NCI-H146 treated with DMSO at 0.1 percent for 48 hours (cell line): ENCODE results near the gene ADGRL2.
"Not testable (repeated sequence)": the region's sequence is repeated elsewhere in the genome, so short reads cannot be mapped to it uniquely, and the experiment has no call there.

Source experiments
- DNase-seq: peaks from one replicate; lab custom pipeline; 2025; ENCODE audit not compliant: unreplicated experiment; lab: John Stamatoyannopoulos, UW

ADGRL2 gene

DNA sequence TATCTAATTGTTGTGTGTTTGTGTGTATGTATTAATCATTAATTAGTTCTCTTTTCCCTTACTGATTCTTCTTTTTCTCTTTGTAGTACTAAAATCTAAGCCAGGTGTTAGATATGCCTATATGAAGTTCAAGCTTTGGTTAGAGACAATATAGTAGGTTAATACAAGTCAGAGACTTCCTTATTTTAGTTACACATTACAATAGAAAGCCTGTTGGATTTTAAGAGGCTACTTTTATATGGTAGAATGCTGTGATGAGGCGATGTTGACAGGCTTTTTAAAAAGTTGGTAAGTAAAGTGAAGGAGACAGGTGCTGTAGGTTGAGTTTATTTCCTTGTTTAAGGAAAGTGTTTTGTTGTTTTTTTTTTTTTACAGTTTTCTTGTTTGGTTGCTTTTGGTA, 45.9 kb downstream of the ADGRL2 start:
- no peak for DNase-seq

DNA sequence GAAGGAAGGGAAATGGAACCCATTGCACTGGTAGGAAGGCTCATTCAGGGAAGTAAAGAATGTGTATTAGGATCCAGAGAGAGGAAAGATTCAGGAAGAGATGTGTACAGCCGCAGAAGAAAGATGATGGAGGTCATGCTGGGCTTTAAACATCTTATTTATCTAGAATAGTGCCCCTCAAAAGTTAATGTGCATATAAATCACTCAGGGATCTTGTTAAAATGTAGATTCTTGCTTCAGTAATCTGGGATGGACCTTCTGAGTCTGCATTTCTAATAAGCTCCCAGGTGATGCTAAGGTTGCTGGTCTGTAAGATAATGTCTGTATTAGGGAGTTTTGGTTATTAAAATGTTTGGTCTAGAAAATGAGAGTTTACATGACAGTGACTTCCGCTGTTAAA, 46.3 kb downstream of the ADGRL2 start:
- no peak for DNase-seq

DNA sequence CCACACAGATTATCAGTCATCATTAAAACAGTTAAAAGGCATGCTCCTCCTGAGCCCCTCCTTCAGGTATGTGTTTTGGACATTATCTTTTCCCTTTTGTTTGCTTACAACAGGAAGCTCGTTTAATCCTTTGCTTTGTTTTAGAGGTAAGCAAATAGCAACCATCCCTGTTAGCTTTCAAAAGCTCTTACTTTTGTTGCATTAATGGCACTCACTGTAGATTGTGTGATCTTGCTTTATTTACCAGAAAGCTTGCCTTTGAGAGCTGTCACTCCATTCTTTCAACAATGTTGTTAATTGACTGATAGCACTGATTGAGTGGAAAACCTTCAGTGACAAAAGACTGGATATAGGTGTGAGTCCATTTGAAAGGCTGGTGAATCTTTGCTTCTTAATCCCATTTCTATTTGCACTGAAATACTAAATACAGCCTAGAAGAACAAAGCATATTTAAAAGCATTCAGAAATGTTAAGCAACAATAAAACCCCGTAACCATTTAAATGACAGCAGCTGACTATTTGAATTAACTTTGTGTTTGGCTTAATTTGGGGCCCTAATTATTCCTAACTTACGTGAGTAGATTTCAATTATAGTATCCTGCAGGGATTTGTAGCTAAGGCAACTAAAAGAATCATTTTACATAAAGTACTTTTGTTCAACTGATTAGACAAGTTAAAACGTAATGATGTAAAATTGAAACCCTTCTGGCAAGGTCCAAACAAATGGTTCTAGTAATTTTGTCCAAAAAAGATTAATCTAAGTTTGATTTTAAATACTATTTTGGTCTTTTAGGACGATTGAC, 48.3 kb downstream of the ADGRL2 start:
- peak; percentile 66 for DNase-seq

DNA sequence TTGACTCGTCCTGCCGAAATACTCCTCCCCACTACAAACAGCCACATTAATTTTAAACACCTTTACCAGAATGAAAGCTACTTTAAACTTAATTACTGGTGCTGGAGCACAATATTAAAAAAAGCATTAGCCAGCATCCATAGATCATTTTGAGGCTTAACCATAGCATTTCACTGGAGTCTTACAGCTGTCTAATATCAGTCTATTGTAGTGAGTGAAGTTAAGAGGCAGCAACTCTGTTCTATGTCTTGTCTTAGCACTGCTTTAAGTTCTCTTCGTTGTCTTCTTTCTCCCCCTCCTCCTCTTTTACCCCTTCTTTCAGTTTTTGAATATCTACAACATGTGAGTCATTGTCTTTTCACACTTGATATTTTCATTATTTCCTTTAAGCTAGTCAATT, 49.3 kb downstream of the ADGRL2 start:
- DNase-seq, result no peak

DNA sequence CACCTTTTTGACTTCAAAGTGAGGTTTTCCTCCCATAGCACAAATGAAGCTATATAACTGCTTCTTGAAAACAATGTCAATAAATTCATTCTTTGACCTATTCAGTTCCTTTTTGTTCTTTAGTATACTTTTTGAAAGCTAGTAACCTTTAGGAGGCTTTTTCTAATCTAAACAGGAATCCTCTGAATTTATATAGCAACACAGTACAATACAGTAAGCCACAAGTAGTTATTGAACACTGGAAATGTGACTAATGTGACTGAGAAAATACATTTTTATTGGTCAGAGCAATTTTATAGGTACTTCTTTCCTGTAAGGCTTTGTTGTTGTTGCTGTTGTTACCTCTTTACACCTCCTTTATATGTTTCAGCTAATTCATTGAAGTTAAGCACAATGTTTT, 49.8 kb downstream of the ADGRL2 start:
- no peak for DNase-seq

DNA sequence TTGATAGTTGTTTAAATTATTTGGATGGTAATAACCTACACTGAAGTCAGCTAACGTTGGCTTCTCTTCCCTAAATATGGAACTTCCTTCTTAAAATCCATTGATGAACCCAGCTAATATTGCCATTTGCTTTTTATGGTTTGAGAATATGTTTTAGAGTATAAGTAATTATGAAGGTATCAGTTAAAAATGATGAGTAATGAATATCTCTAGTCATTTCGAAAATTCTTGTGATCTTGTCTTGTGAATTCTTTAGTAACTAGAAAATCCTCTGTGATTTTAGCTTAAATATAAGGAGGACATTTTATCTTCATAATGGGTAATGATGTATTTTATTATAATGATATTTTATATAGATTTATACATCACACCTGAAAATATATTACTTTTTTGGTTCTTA, 50.5 kb downstream of the ADGRL2 start:
- DNase-seq, result no peak

DNA sequence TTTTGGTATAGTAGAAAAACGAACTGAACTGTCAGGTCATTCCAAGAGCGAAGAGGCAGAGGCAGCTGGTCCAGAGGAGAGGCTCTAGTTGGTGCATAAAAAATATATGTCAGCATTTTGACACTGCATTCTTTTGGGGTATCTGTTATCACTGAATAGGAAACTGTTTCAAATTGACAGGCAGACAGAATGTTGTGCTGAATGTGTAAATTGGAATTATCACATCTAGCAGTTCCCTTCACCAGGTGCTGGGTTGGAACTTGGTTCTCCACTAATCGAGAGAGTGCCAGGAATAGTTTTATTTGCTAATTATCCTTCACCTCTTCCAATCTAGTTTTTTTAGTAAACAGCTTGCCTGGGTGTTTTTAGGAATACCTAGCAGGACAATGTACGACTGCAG, 52.2 kb downstream of the ADGRL2 start:
- DNase-seq, result no peak

DNA sequence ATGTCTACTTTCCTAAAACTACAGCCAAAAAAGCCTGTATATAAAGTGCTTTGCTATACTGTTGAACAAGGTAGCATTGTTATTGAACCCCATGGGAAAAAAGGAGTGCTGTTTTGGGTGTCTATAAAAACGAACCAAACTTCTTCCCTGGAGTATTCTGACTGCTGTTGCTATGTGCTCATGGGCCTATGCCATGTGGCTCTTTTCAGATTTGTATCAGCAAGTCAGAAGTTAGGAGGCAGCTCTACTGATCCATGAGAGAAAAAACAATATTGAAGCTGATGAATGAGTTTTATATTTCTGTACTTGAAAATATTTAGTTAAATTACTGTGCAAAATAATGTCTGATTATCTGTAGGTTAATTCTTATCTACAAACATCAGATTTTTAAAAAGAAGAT, 66.5 kb downstream of the ADGRL2 start:
- no peak for DNase-seq

DNA sequence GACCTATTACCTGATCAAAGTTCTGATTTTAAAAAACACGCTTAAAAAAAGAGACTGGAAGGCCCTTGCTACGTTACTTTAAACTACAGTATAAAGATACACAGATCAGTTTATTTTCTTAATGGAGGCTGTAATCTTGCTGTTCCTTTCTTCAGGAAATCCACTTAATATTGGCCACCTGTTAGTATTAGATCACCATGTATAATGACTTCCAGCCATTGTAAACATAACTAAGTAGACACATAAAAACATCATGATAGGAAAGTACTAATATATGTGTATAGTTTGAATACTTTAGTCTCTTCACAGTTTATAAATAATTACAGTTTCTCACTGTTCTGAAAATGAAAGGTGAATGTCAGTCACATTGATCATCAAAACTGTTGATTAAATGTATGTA, 68.6 kb downstream of the ADGRL2 start:
- DNase-seq, result no peak

DNA sequence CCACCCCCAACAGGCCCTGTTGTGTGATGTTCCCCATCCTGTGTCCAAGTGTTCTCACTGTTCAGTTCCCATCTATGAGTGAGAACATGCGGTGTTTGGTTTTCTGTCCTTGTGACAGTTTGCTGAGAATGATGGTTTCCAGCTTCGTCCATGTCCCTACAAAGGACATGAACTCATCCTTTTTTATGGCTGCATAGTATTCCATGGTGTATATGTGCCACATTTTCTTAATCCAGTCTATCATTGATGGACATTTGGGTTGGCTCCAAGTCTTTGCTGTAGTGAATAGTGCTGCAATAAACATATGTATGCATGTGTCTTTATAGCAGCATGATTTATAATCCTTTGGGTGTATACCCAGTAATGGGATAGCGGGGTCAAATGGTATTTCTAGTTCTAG, 70.4 kb downstream of the ADGRL2 start:
- DNase-seq, result not testable (repeated sequence)

DNA sequence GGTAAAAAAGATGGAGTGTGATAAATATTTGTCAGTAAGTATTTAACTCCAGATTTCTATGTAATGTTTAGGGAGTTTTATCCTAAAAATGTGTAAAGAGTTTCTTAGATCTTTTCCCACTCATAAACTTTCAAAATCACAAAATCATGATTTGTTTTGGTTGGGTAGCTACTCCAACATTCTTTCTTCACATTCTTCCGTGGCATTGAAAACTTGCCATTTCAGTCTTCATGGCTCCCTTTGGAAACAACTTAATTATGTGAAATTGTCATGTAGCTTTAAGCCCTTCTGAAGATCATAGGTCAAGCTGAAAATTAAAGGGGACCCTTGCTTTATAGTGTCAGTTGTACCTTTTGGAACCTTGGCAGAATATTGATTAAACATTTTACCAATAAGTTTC, 73.2 kb downstream of the ADGRL2 start:
- no peak for DNase-seq

DNA sequence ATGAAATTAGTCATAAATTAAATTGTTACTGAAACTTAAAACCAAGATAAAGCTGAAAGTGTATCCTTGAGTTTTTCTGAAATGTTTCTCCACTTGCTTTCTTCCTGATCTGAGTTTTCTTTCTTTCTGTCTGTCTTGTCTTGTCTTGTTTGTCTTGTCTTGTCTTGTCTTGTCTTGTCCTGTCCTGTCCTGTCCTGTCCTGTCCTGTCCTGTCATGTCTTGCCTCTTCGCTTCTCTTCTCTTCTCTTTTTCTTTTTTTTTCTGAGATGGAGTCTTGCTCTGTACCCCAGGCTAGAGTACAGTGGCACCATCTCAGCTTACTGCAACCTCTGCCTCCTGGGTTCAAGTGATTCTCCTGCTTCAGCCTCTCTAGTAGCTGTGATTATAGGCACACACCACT, 73.7 kb downstream of the ADGRL2 start:
- DNase-seq, result no peak

DNA sequence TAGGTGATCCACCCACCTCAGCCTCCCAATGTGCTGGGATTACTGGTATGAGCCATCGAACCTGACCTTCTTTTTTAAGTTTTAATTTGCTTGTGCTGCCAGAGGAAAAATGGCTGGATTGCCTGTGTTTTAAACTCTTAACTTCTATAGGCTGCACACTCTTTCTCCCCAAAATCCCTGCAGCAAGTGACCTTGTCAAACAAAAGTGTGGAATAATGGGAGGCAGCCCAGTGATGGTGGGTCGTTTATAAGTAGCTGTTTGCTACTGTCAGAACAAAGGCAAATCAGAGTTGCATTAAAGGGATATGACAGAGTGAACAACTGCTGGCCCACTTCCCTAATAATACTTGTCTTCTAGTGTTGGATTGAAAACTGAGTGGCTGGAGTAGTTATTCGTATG, 74.2 kb downstream of the ADGRL2 start:
- no peak for DNase-seq

DNA sequence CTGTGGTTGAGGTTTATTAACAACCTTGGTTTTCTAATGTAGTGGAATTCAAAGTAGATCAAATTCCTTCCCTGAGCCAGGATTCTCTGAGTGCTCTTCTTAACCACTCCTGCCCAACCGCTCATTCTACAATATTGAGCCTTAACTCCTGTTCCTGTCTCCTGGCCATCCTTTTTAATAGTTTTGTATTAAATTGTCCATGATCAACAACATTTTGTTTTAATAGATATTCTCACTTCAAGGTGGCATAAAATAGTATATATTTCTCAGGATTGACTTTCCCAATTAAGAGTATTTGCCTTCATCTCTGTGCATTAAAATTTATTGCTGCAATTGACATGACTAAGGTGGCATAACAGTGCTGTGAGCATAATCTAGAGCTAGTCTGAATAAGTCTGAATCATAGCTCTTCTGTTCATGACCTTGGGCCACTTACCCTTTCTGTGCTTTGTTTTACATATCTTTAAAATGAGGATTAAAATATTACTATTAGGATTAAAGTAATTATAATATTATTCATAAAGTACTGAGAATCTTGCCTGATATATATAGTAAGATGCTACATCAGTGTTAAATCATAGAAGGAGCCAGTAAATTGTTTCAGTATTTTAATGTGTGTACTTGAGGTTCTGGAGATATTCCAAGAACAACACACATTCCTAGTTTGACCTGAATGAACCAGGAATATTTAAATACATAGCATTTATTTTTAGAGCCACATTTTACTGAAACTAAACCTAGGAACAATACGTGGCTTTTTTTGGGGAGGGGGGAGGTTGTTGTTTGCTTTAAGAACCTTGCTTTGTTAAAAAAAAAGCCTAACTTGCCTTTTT, 76.4 kb downstream of the ADGRL2 start:
- no peak for DNase-seq

DNA sequence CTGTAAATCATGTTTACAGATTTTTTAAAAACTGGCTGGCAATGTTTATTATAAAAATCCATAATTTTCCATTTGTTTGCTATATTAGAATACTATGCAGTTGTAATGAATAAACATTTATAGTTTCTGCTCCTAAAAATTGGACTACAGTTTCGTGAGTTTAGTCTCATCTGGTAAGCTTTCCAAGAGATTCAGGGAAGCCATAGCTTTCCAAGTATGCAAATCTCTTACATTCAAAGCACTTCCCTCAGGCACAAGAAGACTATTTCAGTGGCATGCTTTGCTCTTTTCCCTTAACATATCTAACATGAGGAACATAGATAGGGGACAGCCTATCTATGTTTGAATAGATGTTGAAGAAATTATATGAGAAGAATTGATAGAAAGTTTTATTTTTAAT, 77.2 kb downstream of the ADGRL2 start:
- no peak for DNase-seq

DNA sequence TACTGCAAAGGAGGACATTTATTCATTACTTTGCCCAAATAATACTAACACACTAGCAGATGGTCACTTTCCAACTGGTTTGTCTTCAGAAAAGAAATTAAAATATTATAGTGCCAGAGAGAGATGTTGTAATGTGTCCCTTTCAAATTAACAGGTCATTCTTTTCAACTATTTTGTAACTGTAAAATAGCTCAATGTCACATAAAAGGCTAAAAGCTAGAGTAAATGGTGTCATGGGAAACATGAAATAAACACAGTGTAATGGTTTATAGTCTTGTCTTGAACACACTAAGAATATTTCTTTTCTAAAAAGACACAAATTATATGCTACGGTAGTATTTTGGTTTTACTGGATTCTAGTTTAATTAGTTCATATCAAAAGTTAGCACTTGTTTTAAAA, 77.8 kb downstream of the ADGRL2 start:
- DNase-seq, result no peak

DNA sequence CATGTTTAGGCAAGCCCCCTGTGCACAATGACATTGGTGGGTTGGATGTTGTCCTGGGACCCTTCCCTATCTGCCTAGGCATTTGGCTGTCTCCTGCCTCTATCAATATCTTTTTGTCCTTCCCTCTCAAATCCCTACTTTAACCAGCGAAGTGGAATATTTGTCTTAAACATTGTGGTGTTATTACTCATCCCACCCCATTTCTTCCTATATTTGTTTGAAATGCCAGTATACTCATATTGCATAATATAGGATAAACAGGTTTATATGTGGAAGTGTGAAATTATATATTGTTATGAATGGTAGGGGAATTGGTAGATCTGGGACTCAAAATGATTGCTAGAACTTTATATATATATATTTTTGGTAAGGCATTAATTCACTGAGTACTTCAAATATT, 80.0 kb downstream of the ADGRL2 start:
- DNase-seq, result no peak

DNA sequence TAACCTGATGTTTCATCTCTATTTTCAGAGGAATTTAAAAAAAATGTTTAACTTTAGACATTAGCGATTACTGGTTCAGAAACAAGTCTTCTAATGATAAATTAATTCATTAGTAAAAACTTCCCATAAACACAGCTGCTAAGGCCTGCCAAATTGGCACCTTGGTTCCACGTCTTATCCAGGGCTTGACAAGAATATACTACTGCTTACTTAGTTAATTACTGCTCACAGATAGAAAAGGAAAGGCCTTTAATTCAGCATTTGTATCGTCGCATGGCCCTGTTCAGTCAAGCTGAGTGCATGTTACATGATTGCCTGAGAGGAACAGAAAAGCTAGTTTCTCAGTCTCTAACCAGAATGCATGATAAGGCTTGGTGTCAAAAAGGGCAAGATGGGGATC, 84.6 kb downstream of the ADGRL2 start:
- no peak for DNase-seq

DNA sequence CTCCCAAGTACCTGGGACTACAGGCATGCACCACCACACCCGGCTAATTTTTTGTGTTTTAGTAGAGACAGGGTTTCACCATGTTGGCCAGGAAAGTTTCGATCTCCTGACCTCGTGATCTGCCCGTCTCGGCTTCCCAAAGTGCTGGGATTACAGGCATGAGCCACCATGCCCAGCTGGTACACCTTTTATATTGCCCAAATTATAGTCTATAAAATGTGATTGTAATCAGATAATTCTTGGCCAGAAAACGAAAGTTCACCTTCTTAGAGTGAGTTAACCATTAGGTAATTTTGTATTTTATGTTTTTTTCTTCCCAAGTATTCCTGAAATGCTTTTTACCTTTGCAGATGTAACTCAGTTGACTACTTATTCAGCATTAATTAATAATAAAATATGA, 85.6 kb downstream of the ADGRL2 start:
- DNase-seq, result not testable (repeated sequence)

DNA sequence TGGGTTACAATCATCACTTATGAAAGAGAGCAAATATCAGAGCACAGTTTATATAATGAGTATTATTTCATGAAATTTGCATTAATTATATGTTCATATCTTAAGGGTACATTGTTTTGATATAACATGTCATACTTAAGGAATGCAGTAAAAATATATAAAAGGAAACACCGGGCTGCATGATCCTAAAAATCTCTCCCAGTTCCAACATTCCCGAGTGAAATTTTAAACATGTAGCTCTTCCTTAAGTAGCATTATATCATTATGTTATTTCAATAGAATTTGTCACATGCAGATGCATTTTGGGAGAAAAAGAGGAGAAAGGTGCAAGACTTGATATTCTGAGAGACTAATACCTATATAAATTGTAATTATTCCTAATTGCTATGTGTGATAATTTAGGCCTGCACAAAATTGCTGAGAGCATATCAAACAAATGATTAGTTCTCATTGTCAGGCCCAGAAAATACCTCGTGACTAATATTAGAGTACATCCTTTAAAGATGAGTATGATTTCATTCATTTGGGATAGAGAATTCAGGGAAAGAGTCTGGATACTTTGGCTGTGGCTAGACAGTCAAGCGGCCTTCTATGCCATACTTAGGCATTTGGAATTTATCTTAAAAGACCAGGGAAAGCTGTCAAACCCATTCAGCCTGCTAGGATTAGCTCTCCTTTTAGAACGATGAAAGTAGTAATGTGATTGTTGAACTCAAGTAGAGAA, 86.8 kb downstream of the ADGRL2 start:
- no peak for DNase-seq

DNA sequence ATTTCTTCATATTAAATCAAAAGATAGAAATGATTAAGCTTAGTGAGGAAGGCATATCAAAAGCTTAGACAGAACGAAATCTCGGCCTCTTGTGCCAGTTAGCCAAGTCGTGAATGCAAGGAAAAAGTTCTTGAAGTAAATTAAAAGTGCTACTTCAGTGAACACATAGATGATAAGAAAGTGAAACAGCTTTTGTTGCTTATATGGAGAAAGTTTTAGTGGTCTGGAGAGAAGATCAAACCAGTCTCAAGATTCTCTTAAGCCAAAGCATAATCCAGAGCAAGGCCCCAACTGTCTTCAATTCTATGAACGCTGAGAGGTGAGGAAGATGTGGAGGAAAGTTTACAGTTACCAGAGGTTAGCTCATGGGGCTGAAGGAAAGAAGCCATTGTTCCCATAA, 88.4 kb downstream of the ADGRL2 start:
- DNase-seq, result no peak

DNA sequence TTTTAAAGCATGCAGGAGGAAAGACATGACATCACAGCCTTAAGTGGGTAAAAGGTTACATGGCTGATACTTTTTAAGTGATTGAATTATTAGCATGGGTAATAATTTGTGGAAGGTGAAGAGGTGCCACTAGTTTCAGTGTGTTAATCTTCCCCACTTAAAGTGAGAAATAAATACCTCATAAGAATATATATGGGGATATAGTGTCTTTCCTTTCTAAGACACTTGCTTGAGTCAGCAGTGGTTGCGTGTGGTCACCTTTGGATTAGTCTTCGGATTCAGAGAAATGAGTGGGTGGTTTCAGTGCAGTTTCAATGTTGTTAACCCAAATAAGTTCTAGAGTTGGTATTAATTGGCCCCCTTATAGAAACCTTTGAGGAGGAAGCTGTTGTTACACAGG, 94.1 kb downstream of the ADGRL2 start:
- no peak for DNase-seq
